DND-41 (cell line): Measurements from ENCODE around the gene GP9.

Experiments
- ATAC-seq: fragments of 200-7000 bp; cut with Tn5 transposase; 3 replicates; pipeline ENCODE4 v1.9.1; 2021; ENCODE audit warnings: low read depth; ENCODE audit not compliant: insufficient read depth
- DNase-seq: peaks from one replicate; pipeline ENCODE4 v3.0.0-alpha.2; 2020
- H2AFZ ChIP-seq: 2 replicates; pipeline ENCODE4 v1.6.0; 2012; ENCODE audit warnings: low read depth, low read length
- H3K27ac ChIP-seq: 2 replicates; pipeline ENCODE4 v1.5.1; 2012; ENCODE audit warnings: low read length, inconsistent platforms
- H3K27me3 ChIP-seq: fragments of 200-600 bp; sonication (generic); 2 replicates; pipeline ENCODE4 v1.6.0; 2012; ENCODE audit warnings: low read length, mild to moderate bottlenecking, inconsistent platforms; ENCODE audit not compliant: insufficient read depth, poor library complexity
- H3K36me3 ChIP-seq: 2 replicates; pipeline ENCODE4 v1.5.1; 2012; ENCODE audit warnings: low read length, inconsistent platforms; ENCODE audit not compliant: insufficient read depth
- H3K4me1 ChIP-seq: 2 replicates; pipeline ENCODE4 v1.5.1; 2012; ENCODE audit warnings: mild to moderate bottlenecking, low read length; ENCODE audit not compliant: insufficient read depth
- H3K4me2 ChIP-seq: 2 replicates; pipeline ENCODE4 v1.6.0; 2012; ENCODE audit warnings: mild to moderate bottlenecking, moderate library complexity, low read length, inconsistent platforms; ENCODE audit not compliant: insufficient read depth
- H3K4me3 ChIP-seq, 2 experiments: fragments of 200-600 bp in 1 of 2; shearing (Covaris generic) in 1 of 2; 2 replicates each; pipeline ENCODE4 v1.5.1; 2012 to 2016; ENCODE audit warnings: inconsistent platforms in 2 of 2, low read length in 2 of 2, mild to moderate bottlenecking in 2 of 2, low read depth in 1 of 2, moderate library complexity in 1 of 2
- H3K79me2 ChIP-seq: 2 replicates; pipeline ENCODE4 v1.6.0; 2012; ENCODE audit warnings: low read length, inconsistent platforms; ENCODE audit not compliant: insufficient read depth
- H3K9ac ChIP-seq: 2 replicates; pipeline ENCODE4 v1.6.0; 2012; ENCODE audit warnings: low read depth, mild to moderate bottlenecking, inconsistent platforms, low read length, moderate library complexity
- H3K9me3 ChIP-seq: 2 replicates; pipeline ENCODE4 v1.5.1; 2012; ENCODE audit warnings: low read length, moderate library complexity, mild to moderate bottlenecking, inconsistent platforms; ENCODE audit not compliant: insufficient read depth, severe bottlenecking
- H4K20me1 ChIP-seq: 2 replicates; pipeline ENCODE4 v1.6.0; 2012; ENCODE audit warnings: low read length; ENCODE audit not compliant: insufficient read depth
- EZH2 ChIP-seq: IDR thresholded peaks from 3 replicates; pipeline ENCODE4 v1.6.1; 2012; ENCODE audit warnings: borderline replicate concordance, low read depth, mild to moderate bottlenecking, moderate library complexity, low read length, inconsistent platforms; ENCODE audit not compliant: severe bottlenecking
- TF ChIP-seq, protein P1 (sequence below): IDR thresholded peaks from 2 replicates; pipeline ENCODE4 v1.5.1; 2012; ENCODE audit warnings: borderline replicate concordance, low read length, moderate library complexity, mild to moderate bottlenecking; ENCODE audit not compliant: poor library complexity, severe bottlenecking; ENCODE audit errors: extremely low read depth

GP9 gene

DNA sequence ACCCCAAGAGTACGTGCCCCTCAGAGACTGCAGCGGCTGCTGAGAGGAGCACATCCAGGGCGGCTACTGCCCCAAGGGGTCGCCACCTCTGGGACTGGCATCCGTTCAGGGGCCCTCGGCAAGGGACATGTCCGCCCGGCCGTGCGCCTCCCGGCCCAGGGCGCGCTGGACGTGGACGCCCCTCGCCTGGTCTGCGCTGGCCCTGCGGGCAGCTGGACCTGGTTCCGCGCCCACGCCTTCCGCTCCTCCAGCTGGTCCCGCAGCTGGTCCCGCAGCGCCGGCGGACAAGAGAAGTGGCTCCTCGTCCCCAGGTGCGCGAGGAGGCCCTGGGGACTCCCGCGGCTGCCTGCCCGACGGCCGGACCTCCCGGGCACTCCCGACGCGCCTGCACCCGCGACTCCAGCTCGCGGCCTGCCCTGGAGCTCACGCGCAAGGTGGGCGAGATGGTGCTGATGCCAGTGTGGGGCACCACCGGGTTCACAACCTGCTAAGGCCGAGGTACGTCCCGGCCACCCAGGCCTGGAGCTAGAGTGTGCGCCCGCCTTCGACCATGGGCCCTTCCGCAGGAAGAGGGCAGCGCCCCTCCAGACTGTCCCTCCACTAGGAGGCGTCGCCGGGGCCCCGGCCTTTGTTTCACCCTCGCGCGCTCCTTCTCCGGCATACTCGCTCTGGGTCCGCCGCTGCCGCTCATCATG lies 14.4 kb upstream of the GP9 start:
- Histone ChIP-seq H4K20me1 (no peaks in the 10 kb centered on the region), H3K4me3 (no peak overlapping the region), H2AFZ (no peak overlapping the region), H3K9ac (no peak overlapping the region), H3K9me3 (peaks cover 6% of the 10 kb centered on the region), H3K36me3 (no peaks in the 10 kb centered on the region), H3K27me3 (no peaks in the 10 kb centered on the region), H3K4me2 (no peak overlapping the region), H3K4me1 (no peaks in the 10 kb centered on the region), H3K79me2 (no peaks in the 10 kb centered on the region), H3K27ac (no peak overlapping the region)
- no peak for ATAC-seq
- DNase-seq: no peak
- TF ChIP-seq, protein P1, sequence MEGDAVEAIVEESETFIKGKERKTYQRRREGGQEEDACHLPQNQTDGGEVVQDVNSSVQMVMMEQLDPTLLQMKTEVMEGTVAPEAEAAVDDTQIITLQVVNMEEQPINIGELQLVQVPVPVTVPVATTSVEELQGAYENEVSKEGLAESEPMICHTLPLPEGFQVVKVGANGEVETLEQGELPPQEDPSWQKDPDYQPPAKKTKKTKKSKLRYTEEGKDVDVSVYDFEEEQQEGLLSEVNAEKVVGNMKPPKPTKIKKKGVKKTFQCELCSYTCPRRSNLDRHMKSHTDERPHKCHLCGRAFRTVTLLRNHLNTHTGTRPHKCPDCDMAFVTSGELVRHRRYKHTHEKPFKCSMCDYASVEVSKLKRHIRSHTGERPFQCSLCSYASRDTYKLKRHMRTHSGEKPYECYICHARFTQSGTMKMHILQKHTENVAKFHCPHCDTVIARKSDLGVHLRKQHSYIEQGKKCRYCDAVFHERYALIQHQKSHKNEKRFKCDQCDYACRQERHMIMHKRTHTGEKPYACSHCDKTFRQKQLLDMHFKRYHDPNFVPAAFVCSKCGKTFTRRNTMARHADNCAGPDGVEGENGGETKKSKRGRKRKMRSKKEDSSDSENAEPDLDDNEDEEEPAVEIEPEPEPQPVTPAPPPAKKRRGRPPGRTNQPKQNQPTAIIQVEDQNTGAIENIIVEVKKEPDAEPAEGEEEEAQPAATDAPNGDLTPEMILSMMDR: no peak
- no peak for TF ChIP-seq EZH2

- no peaks in the 10 kb centered on the region for H3K79me2 ChIP-seq
- no peaks in the 10 kb centered on the region for H3K4me1 ChIP-seq
- no peak overlapping the region for H3K4me3 ChIP-seq
- H3K9me3 ChIP-seq: peaks cover 6% of the 10 kb centered on the region
- no peaks in the 10 kb centered on the region for H4K20me1 ChIP-seq
- DNase-seq (no peak), ATAC-seq (no peak)
- no peaks in the 10 kb centered on the region for H3K27me3 ChIP-seq
- TF ChIP-seq, protein P1: no peak
- no peak for TF ChIP-seq EZH2
- no peak overlapping the region for H2AFZ ChIP-seq
- H3K4me2 ChIP-seq: no peak overlapping the region
- H3K36me3 ChIP-seq: no peaks in the 10 kb centered on the region
- H3K9ac ChIP-seq: no peak overlapping the region
- H3K27ac ChIP-seq: no peak overlapping the region
Measured at GRCh38 chr3:129046732-129047552, 13.6 kb upstream of the GP9 start.

DNA sequence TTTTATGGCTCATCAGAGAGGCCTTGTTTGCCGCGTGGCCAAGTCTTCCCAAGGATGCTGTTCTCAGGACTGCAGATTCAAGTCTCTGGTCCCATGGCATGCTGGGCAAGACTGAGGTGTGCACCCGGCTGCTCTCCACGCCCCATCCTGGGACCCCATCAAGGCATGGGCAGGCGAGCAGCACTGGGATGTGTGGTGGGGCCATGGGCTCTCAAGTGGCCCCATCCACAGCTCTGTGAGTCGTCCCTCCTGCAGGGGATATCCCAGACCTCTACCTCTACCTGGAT lies 13.1 kb upstream of the GP9 start:
- Histone ChIP-seq H3K27me3 (no peaks in the 10 kb centered on the region), H3K9me3 (peaks cover 6% of the 10 kb centered on the region), H3K4me3 (no peak overlapping the region), H3K27ac (no peak overlapping the region), H3K79me2 (no peaks in the 10 kb centered on the region), H3K4me1 (no peaks in the 10 kb centered on the region), H4K20me1 (no peaks in the 10 kb centered on the region), H3K36me3 (no peaks in the 10 kb centered on the region), H2AFZ (no peak overlapping the region), H3K4me2 (no peak overlapping the region), H3K9ac (no peak overlapping the region)
- ATAC-seq: no peak
- TF ChIP-seq EZH2: no peak
- TF ChIP-seq, protein P1: no peak
- DNase-seq: no peak
